Activated CD4-positive, alpha-beta T cell treated with anti-CD3 and anti-CD28 coated beads, Interleukin-2, amount 50 U/mL, for 4 hours (primary cell): ENCODE results near the gene NUDT22.

Experiments used
- DNase-seq, 2 experiments: peaks; one replicate each; pipeline ENCODE4 v3.0.0-alpha.2; 2020

NUDT22 gene

DNA sequence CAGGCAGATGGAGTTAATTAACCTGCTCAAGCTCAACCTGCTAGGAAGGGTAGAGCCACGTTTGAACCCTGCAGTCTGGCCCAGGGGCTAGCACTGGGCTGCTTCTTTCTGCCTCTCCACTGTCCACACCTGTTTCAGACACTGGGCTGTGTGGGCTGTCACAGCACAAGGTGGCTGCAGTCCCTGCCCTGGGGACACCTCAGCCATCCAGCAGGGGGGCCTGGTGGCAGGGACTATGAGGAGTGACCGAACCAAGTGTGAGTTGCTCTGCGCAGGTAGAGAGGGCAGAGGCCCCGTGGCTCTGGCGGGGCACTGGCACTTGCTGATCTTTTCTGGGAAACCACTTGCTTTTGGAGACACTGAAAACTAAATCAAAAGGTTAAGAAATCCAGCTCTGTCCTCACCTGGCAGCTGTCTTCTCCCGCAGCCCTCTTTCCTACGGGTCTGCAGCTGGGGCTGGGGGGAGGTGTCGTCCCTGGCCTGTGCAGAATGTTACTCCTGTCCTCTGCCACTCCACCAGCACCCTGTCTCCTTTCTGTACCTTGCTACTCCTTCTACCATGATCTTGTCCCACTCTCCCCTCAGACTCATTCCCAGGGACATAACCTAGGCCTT is 52.6 kb downstream of the NUDT22 start:
- DNase-seq, result no peak
